ENCODE measurements around the gene KLF1. TPM values are rescaled to one million over a fixed set of nuclear protein-coding genes. Genes with fewer than 3 reads are reported as not detected.

The KLF1 gene
- total and polyA plus RNA-seq, 2 of the 13 experiments (the other 11 are each of a cell fraction or from before 2014, with no cell fraction given) = not detected

- no peak for TF ChIP-seq ATRX (CRISPR knock-in tag; IDR thresholded peaks at IDR 0.05; ENCODE audit: borderline replicate concordance)
- TF ChIP-seq CERS6 (CRISPR knock-in tag; IDR thresholded peaks at IDR 0.05) = no peak
- TF ChIP-seq ZBTB1 (CRISPR knock-in tag; IDR thresholded peaks at IDR 0.05; ENCODE audit: borderline replicate concordance) = no peak
- no peak for TF ChIP-seq ZNF784 (CRISPR knock-in tag; IDR thresholded peaks at IDR 0.05; ENCODE audit: borderline replicate concordance)
- no peak for TF ChIP-seq ZFX (CRISPR knock-in tag; IDR thresholded peaks at IDR 0.05; ENCODE audit: low read depth)
- TF ChIP-seq CCDC6 (CRISPR knock-in tag; IDR thresholded peaks at IDR 0.05) = no peak
- no peak for TF ChIP-seq DR1 (CRISPR knock-in tag; IDR thresholded peaks at IDR 0.05)
- TF ChIP-seq ZSCAN5A (CRISPR knock-in tag; IDR thresholded peaks at IDR 0.05; ENCODE audit: borderline replicate concordance) = no peak
- TF ChIP-seq NCOR1 (IDR thresholded peaks at IDR 0.05; ENCODE audit: borderline replicate concordance, low read length) = no peak
- no peak for TF ChIP-seq ZNF775 (CRISPR knock-in tag; IDR thresholded peaks at IDR 0.05; ENCODE audit: borderline replicate concordance)
- no peak for TF ChIP-seq ADNP (CRISPR knock-in tag; IDR thresholded peaks at IDR 0.05)
- TF ChIP-seq ZEB1 (IDR thresholded peaks at IDR 0.05; ENCODE audit: insufficient replicate concordance, low read depth) = no peak
- no peak for TF ChIP-seq RCOR2 (CRISPR knock-in tag; IDR thresholded peaks at IDR 0.05)
- TF ChIP-seq DRAP1 (CRISPR knock-in tag; IDR thresholded peaks at IDR 0.05) = 0 out of 2 replicates have a peak, but pooled peaks have one; percentile 25
- no peak for TF ChIP-seq CENPX (CRISPR knock-in tag; IDR thresholded peaks at IDR 0.05)
- no peak for TF ChIP-seq HMGA1 (CRISPR knock-in tag; conservative IDR thresholded peaks at IDR 0.05)
- no peak for TF ChIP-seq ZNF792 (CRISPR knock-in tag; IDR thresholded peaks at IDR 0.05)
- TF ChIP-seq SAFB2 (CRISPR knock-in tag; IDR thresholded peaks at IDR 0.05; ENCODE audit: borderline replicate concordance, low read depth) = no peak
- no peak for TF ChIP-seq ZIK1 (CRISPR knock-in tag; IDR thresholded peaks at IDR 0.05; ENCODE audit: borderline replicate concordance, low read depth)
Measured at GRCh38 chr19:12881172-12881808, 5.7 kb downstream of the KLF1 start, which contains the start of gene DNASE2 (continued).
